H9 (cell line): ENCODE results near the gene TMEM171. TPM values are rescaled to one million over a fixed set of nuclear protein-coding genes. Genes with fewer than 3 reads are reported as not detected.

ENCODE experiments used
- DNase-seq: peaks from one replicate; pipeline ENCODE4 v3.0.0-alpha.2; 2017
- H2AFZ ChIP-seq: one replicate; pipeline ENCODE4 v1.6.1; 2013; ENCODE audit warnings: mild to moderate bottlenecking, low read length, control low read depth, moderate library complexity
- H2AK5ac ChIP-seq: 2 replicates; pipeline ENCODE4 v1.6.1; 2013; ENCODE audit warnings: low read length, control low read depth, mixed read lengths; ENCODE audit not compliant: insufficient read length
- H2BK120ac ChIP-seq: one replicate; pipeline ENCODE4 v1.6.1; 2013; ENCODE audit warnings: low read depth, mild to moderate bottlenecking, low read length, control low read depth, inconsistent platforms; ENCODE audit not compliant: poor library complexity, severe bottlenecking
- H2BK12ac ChIP-seq: 2 replicates; pipeline ENCODE4 v1.6.1; 2013; ENCODE audit warnings: low read length, control low read depth, mixed read lengths, low read depth; ENCODE audit not compliant: insufficient read length
- H2BK15ac ChIP-seq: 2 replicates; pipeline ENCODE4 v1.6.1; 2013; ENCODE audit warnings: low read depth, low read length, control low read depth
- H2BK20ac ChIP-seq: one replicate; pipeline ENCODE4 v1.6.1; 2013; ENCODE audit warnings: low read depth, mild to moderate bottlenecking, low read length, control low read depth, inconsistent platforms; ENCODE audit not compliant: poor library complexity, severe bottlenecking
- H2BK5ac ChIP-seq: 2 replicates; pipeline ENCODE4 v1.6.1; 2013; ENCODE audit warnings: low read length, control low read depth, mixed read lengths; ENCODE audit not compliant: insufficient read length
- H3K14ac ChIP-seq: 2 replicates; pipeline ENCODE4 v1.6.1; 2013; ENCODE audit warnings: low read length, control low read depth; ENCODE audit not compliant: insufficient read depth
- H3K18ac ChIP-seq: 2 replicates; pipeline ENCODE4 v1.6.1; 2013; ENCODE audit warnings: low read depth, mild to moderate bottlenecking, mixed read lengths, low read length, control low read depth; ENCODE audit not compliant: insufficient read length
- H3K23ac ChIP-seq: 2 replicates; pipeline ENCODE4 v1.6.1; 2013; ENCODE audit warnings: low read length, control low read depth, mixed read lengths, low read depth; ENCODE audit not compliant: insufficient read length
- H3K23me2 ChIP-seq: 2 replicates; pipeline ENCODE4 v1.6.1; 2013; ENCODE audit warnings: low read depth, mild to moderate bottlenecking, mixed read lengths, low read length, control low read depth; ENCODE audit not compliant: insufficient read length, poor library complexity, severe bottlenecking
- H3K27ac ChIP-seq: 2 replicates; pipeline ENCODE4 v1.5.1; 2013; ENCODE audit warnings: low read length, control low read depth, mixed read lengths, low read depth; ENCODE audit not compliant: insufficient read length
- H3K27me3 ChIP-seq: 2 replicates; pipeline ENCODE4 v1.6.1; 2013; ENCODE audit warnings: low read length, control low read depth, inconsistent platforms; ENCODE audit not compliant: insufficient read depth
- H3K4ac ChIP-seq: 2 replicates; pipeline ENCODE4 v1.6.1; 2013; ENCODE audit warnings: low read depth, mild to moderate bottlenecking, control low read depth, inconsistent platforms, low read length, moderate library complexity
- H3K4me1 ChIP-seq: 2 replicates; pipeline ENCODE4 v1.6.1; 2013; ENCODE audit warnings: low read length, control low read depth, inconsistent platforms; ENCODE audit not compliant: insufficient read depth
- H3K4me2 ChIP-seq: 2 replicates; pipeline ENCODE4 v1.6.1; 2013; ENCODE audit warnings: low read length, control low read depth, mixed read lengths; ENCODE audit not compliant: insufficient read length, insufficient read depth
- H3K56ac ChIP-seq: 2 replicates; pipeline ENCODE4 v1.6.1; 2013; ENCODE audit warnings: low read depth, mild to moderate bottlenecking, mixed read lengths, low read length, control low read depth; ENCODE audit not compliant: insufficient read length
- H3K79me1 ChIP-seq: 2 replicates; pipeline ENCODE4 v1.6.1; 2013; ENCODE audit warnings: low read depth, mild to moderate bottlenecking, moderate library complexity, low read length, control low read depth, inconsistent platforms; ENCODE audit not compliant: insufficient read depth, poor library complexity, severe bottlenecking
- H3K79me2 ChIP-seq: 2 replicates; pipeline ENCODE4 v1.6.1; 2013; ENCODE audit warnings: low read length, control low read depth, inconsistent platforms; ENCODE audit not compliant: insufficient read depth
- H3K9ac ChIP-seq: 2 replicates; pipeline ENCODE4 v1.6.1; 2013; ENCODE audit warnings: low read length, control low read depth, mixed read lengths; ENCODE audit not compliant: insufficient read length; ENCODE audit errors: extremely low read depth
- H3K9me3 ChIP-seq: one replicate; pipeline ENCODE4 v1.6.1; 2013; ENCODE audit warnings: low read depth, low read length, inconsistent platforms; ENCODE audit not compliant: control insufficient read depth
- H3T11ph ChIP-seq: one replicate; pipeline ENCODE4 v1.6.1; 2013; ENCODE audit warnings: mild to moderate bottlenecking, low read length, control low read depth, inconsistent platforms
- H4K20me1 ChIP-seq: one replicate; pipeline ENCODE4 v1.6.1; 2013; ENCODE audit not compliant: control insufficient read depth, insufficient read length, insufficient read depth
- H4K5ac ChIP-seq: 2 replicates; pipeline ENCODE4 v1.6.1; 2013; ENCODE audit warnings: low read depth, mild to moderate bottlenecking, mixed read lengths, low read length, control low read depth; ENCODE audit not compliant: insufficient read length
- H4K8ac ChIP-seq: replicated peaks from 2 replicates; pipeline ENCODE4 v1.6.1; 2013; ENCODE audit warnings: low read length, control low read depth, mixed read lengths, low read depth; ENCODE audit not compliant: insufficient read length
- H4K91ac ChIP-seq: 2 replicates; pipeline ENCODE4 v1.6.1; 2013; ENCODE audit warnings: low read depth, mild to moderate bottlenecking, moderate library complexity, mixed read lengths, low read length, control low read depth; ENCODE audit not compliant: insufficient read length
- H3K27ac Mint-ChIP-seq, 3 experiments: 2 replicates in 2 of 3; 3 replicates in 1 of 3; pipeline ENCODE4 v1.8.0; 2020 to 2021; ENCODE audit warnings: mixed read lengths in 3 of 3, mild to moderate bottlenecking in 1 of 3, moderate library complexity in 1 of 3
- H3K27me3 Mint-ChIP-seq: 2 replicates; pipeline ENCODE4 v1.8.0; 2021; ENCODE audit warnings: low read depth, mild to moderate bottlenecking, moderate library complexity, mixed read lengths
- H3K36me3 Mint-ChIP-seq, 3 experiments: 2 replicates in 2 of 3; 3 replicates in 1 of 3; pipeline ENCODE4 v1.8.0; 2020 to 2021; ENCODE audit warnings: low read depth in 3 of 3, mixed read lengths in 3 of 3; ENCODE audit not compliant: insufficient read depth in 1 of 3
- H3K4me1 Mint-ChIP-seq, 2 experiments: 2 replicates each; pipeline ENCODE4 v1.8.0; 2020; ENCODE audit warnings: mixed read lengths in 2 of 2
- H3K4me3 Mint-ChIP-seq, 2 experiments: 2 replicates in 1 of 2; 3 replicates in 1 of 2; pipeline ENCODE4 v1.8.0; 2020 to 2021; ENCODE audit warnings: mild to moderate bottlenecking in 2 of 2, mixed read lengths in 2 of 2, moderate library complexity in 1 of 2
- H3K9me3 Mint-ChIP-seq, 2 experiments: 2 replicates in 1 of 2; 3 replicates in 1 of 2; pipeline ENCODE4 v1.8.0; 2020; ENCODE audit warnings: mild to moderate bottlenecking in 2 of 2, mixed read lengths in 2 of 2, moderate library complexity in 1 of 2
- CTCF ChIP-seq: fragments of 200-600 bp; sonication (generic); conservative IDR thresholded peaks from 3 replicates; pipeline ENCODE4 v1.8.0; 2021; ENCODE audit warnings: antibody characterized with exemption, mild to moderate bottlenecking
- WGBS: extraction: QIAGEN DNeasy Blood & Tissue Kit; methylation state at CpG from one replicate; pipeline ENCODE4 v1.1.7; 2013; ENCODE audit warnings: missing lambda C conversion rate, low lambda C conversion rate, mixed read lengths; ENCODE audit not compliant: insufficient read length; ENCODE audit errors: extremely low coverage; 5-methylcytosine and 5-hydroxymethylcytosine counted together
- total RNA-seq: library from RNA; stranded (reverse); gene quantifications from 2 replicates; pipeline ENCODE4 v1.2.1, GENCODE V29; 2021

The TMEM171 gene
- total RNA-seq, 1 experiment from 2014 or later: 0.42 TPM

GRCh38 chr5:73142035-73142434 is 21.7 kb downstream of the TMEM171 start:
- Histone ChIP-seq H3K79me2 (no peaks in the 10 kb centered on the region), H3K4ac (no peak overlapping the region)

More at GRCh38 chr5:73142035-73142434, 21.7 kb downstream of the TMEM171 start:
- H3K18ac ChIP-seq: no peak overlapping the region
- H2BK5ac ChIP-seq: no peak overlapping the region
- H2BK20ac ChIP-seq: no peak overlapping the region
- no peak overlapping the region for H3K14ac ChIP-seq
- no peak overlapping the region for H3K27ac ChIP-seq
- Mint-ChIP-seq H3K27me3 (no peaks in the 10 kb centered on the region; the same call in 1 of the 2 replicates), H3K4me1 (peaks cover 0 to 2% of the 10 kb centered on the region in 2 experiments; a peak in 1 of 4 replicates), H3K4me3 (no peak overlapping the region), H3K9me3 (no peaks in the 10 kb centered on the region), H3K36me3 (no peaks in the 10 kb centered on the region), H3K27ac (no peak overlapping the region)
- H3T11ph ChIP-seq: no peak overlapping the region
- no peak overlapping the region for H4K8ac ChIP-seq
- no peaks in the 10 kb centered on the region for H3K4me1 ChIP-seq
- H2AK5ac ChIP-seq: no peak overlapping the region
- H3K9me3 ChIP-seq: no peaks in the 10 kb centered on the region
- H2BK12ac ChIP-seq: no peak overlapping the region
- H3K23me2 ChIP-seq: no peaks in the 10 kb centered on the region
- H2BK120ac ChIP-seq: no peak overlapping the region
- H3K23ac ChIP-seq: no peak overlapping the region
- no peak overlapping the region for H3K9ac ChIP-seq
- no peak overlapping the region for H3K4me2 ChIP-seq
- no peak overlapping the region for H2BK15ac ChIP-seq
- H4K20me1 ChIP-seq: no peaks in the 10 kb centered on the region
- peak; percentile 40 for DNase-seq
- no CpG with 5 or more reads among the region's 8 CpGs for WGBS
- no peaks in the 10 kb centered on the region for H3K27me3 ChIP-seq
- H2AFZ ChIP-seq: no peak overlapping the region
- no peak overlapping the region for H4K5ac ChIP-seq
- H3K56ac ChIP-seq: no peak overlapping the region
- no peak for TF ChIP-seq CTCF
- no peaks in the 10 kb centered on the region for H3K79me1 ChIP-seq
- H4K91ac ChIP-seq: no peak overlapping the region
